ENCODE measurements around the gene SMIM45.

SMIM45 gene

GRCh38 chr22:41987276-41987675 is 35.3 kb downstream of the SMIM45 start:
- Histone ChIP-seq H3K4me1 (no peaks in the 10 kb centered on the region), H3K36me3 (no peaks in the 10 kb centered on the region), H3K9me3 (no peaks in the 10 kb centered on the region), H3K4me3 (no peak overlapping the region), H3K27me3 (no peaks in the 10 kb centered on the region), H3K27ac (no peak overlapping the region)
- intact Hi-C loops (cut with DNase I): no loop called here
- no peak for TF ChIP-seq CTCF (IDR thresholded peaks at IDR 0.05)
- TF ChIP-seq POLR2A (IDR thresholded peaks at IDR 0.05): no peak
- DNase-seq (peak in 1 of 3 donors; percentile 17), ATAC-seq (no peak)
- WGBS (ENCODE audit: insufficient coverage, low coverage, low lambda C conversion rate, missing lambda C conversion rate): 75% methylated on average over 2 of the region's 5 CpGs

GRCh38 chr22:41989246-41989645 is 37.3 kb downstream of the SMIM45 start:
- Histone ChIP-seq H3K9me3 (no peaks in the 10 kb centered on the region), H3K27me3 (no peaks in the 10 kb centered on the region), H3K27ac (no peak overlapping the region), H3K36me3 (no peaks in the 10 kb centered on the region), H3K4me3 (no peak overlapping the region), H3K4me1 (no peaks in the 10 kb centered on the region)
- 72% methylated on average over 3 of the region's 4 CpGs for WGBS (ENCODE audit: insufficient coverage, low coverage, low lambda C conversion rate, missing lambda C conversion rate)
- peak in 1 of 3 donors; percentile 27 for DNase-seq
- TF ChIP-seq CTCF (IDR thresholded peaks at IDR 0.05) (no peak), POLR2A (IDR thresholded peaks at IDR 0.05) (no peak)
- intact Hi-C loops (cut with DNase I): no loop called here
- peak in 1 of 4 donors; percentile 22 for ATAC-seq

GRCh38 chr22:41991111-41991510 is 39.2 kb downstream of the SMIM45 start:
- ATAC-seq (no peak), DNase-seq (peak in 1 of 3 donors; percentile 12)
- intact Hi-C loops (cut with DNase I): no loop called here
- no peak overlapping the region for H3K27ac ChIP-seq
- TF ChIP-seq CTCF (IDR thresholded peaks at IDR 0.05) (no peak), POLR2A (IDR thresholded peaks at IDR 0.05) (no peak)
- H3K9me3 ChIP-seq: no peaks in the 10 kb centered on the region
- no peaks in the 10 kb centered on the region for H3K27me3 ChIP-seq
- H3K4me3 ChIP-seq: no peak overlapping the region
- no peaks in the 10 kb centered on the region for H3K36me3 ChIP-seq
- 70% methylated on average over 3 of the region's 7 CpGs for WGBS (ENCODE audit: insufficient coverage, low coverage, low lambda C conversion rate, missing lambda C conversion rate)
- H3K4me1 ChIP-seq: no peaks in the 10 kb centered on the region

- H3K27me3 ChIP-seq: no peaks in the 10 kb centered on the region
- H3K4me1 ChIP-seq: no peaks in the 10 kb centered on the region
- ATAC-seq (no peak), DNase-seq (no peak)
- intact Hi-C loops (cut with DNase I): no loop called here
- H3K9me3 ChIP-seq: no peaks in the 10 kb centered on the region
- TF ChIP-seq CTCF (IDR thresholded peaks at IDR 0.05): no peak
- no peak for TF ChIP-seq POLR2A (IDR thresholded peaks at IDR 0.05)
- H3K27ac ChIP-seq: no peak overlapping the region
- no peaks in the 10 kb centered on the region for H3K36me3 ChIP-seq
- no peak overlapping the region for H3K4me3 ChIP-seq
- 90% methylated on average over 5 of the region's 5 CpGs for WGBS (ENCODE audit: insufficient coverage, low coverage, low lambda C conversion rate, missing lambda C conversion rate)
These were observed 40.5 kb downstream of the SMIM45 start for GRCh38 chr22:41992496-41992895.

GRCh38 chr22:41995211-41995610 is 43.3 kb downstream of the SMIM45 start:
- ATAC-seq: no peak
- H3K27me3 ChIP-seq: no peaks in the 10 kb centered on the region
- TF ChIP-seq CTCF (IDR thresholded peaks at IDR 0.05) (no peak), POLR2A (IDR thresholded peaks at IDR 0.05) (no peak)
- intact Hi-C loops (cut with DNase I): no loop called here
- peaks cover 0 to 7% (median 0%) of the 10 kb centered on the region in 4 donors for H3K4me1 ChIP-seq
- H3K4me3 ChIP-seq: no peak overlapping the region
- no peaks in the 10 kb centered on the region for H3K36me3 ChIP-seq
- H3K9me3 ChIP-seq: no peaks in the 10 kb centered on the region
- WGBS (ENCODE audit: insufficient coverage, low coverage, low lambda C conversion rate, missing lambda C conversion rate): 47% methylated on average over 2 of the region's 3 CpGs
- DNase-seq: no peak
- H3K27ac ChIP-seq: no peak overlapping the region
